Measurements from ENCODE around the gene NT5E. TPM values are rescaled to one million over a fixed set of nuclear protein-coding genes. Genes with fewer than 3 reads are reported as not detected.

The NT5E gene
- total RNA-seq, 1 donor from 2014 or later, result 0.29 TPM

DNA sequence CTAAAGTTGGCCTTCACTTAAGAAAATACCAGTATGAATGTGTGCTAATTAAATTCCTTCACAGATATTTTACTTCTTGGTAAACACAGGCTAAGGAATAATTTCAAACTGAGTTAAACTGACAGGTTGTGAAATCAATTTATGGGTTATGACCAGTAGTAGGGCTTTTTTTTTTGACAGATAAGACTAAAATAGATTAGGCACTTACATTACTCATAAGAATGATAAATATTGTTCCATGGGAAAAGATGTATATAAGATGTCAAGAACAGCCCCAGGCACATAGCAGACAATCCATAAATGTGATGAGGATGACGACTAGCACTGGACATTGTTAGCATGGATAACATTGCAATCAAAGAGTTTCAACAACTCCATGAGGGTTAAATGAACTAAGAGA is 22.9 kb downstream of the NT5E start:
- no peaks in the 10 kb centered on the region for H3K27me3 Mint-ChIP-seq (ENCODE audit: unreplicated experiment)
- H3K4me1 Mint-ChIP-seq (ENCODE audit: low read depth, unreplicated experiment), result no peaks in the 10 kb centered on the region
- no peak overlapping the region for H3K27ac Mint-ChIP-seq (ENCODE audit: unreplicated experiment)
- no peaks in the 10 kb centered on the region for H3K9me3 Mint-ChIP-seq (ENCODE audit: unreplicated experiment)
- H3K36me3 Mint-ChIP-seq (ENCODE audit: unreplicated experiment), result no peaks in the 10 kb centered on the region
- TF ChIP-seq, protein P1, sequence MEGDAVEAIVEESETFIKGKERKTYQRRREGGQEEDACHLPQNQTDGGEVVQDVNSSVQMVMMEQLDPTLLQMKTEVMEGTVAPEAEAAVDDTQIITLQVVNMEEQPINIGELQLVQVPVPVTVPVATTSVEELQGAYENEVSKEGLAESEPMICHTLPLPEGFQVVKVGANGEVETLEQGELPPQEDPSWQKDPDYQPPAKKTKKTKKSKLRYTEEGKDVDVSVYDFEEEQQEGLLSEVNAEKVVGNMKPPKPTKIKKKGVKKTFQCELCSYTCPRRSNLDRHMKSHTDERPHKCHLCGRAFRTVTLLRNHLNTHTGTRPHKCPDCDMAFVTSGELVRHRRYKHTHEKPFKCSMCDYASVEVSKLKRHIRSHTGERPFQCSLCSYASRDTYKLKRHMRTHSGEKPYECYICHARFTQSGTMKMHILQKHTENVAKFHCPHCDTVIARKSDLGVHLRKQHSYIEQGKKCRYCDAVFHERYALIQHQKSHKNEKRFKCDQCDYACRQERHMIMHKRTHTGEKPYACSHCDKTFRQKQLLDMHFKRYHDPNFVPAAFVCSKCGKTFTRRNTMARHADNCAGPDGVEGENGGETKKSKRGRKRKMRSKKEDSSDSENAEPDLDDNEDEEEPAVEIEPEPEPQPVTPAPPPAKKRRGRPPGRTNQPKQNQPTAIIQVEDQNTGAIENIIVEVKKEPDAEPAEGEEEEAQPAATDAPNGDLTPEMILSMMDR (IDR thresholded peaks at IDR 0.05; ENCODE audit: partially characterized antibody, unreplicated experiment), result no peak
- H3K4me3 Mint-ChIP-seq (ENCODE audit: unreplicated experiment), result no peak overlapping the region
- no peak for DNase-seq

DNA sequence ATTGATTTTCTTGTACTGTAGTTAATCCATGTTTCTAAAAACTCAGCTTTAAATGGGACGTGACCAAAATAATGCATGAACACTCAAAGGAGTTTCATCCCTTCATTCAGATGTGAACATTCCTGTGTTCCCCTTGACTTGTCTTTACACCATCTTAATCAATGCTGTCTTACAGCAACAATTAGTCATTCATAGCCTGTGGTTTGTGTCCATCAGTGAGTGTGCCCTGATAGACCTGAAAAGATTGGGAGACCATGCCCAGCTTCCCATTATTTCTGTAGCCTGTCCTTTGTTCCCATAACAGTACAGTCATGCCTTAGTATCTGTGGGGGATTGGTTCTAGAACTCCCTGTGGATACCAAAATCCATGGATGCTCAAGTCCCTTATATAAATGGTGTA is 23.9 kb downstream of the NT5E start:
- DNase-seq, result no peak
- Mint-ChIP-seq H3K36me3 (ENCODE audit: unreplicated experiment) (no peaks in the 10 kb centered on the region), H3K9me3 (ENCODE audit: unreplicated experiment) (no peaks in the 10 kb centered on the region), H3K4me3 (ENCODE audit: unreplicated experiment) (no peak overlapping the region), H3K27me3 (ENCODE audit: unreplicated experiment) (no peaks in the 10 kb centered on the region), H3K4me1 (ENCODE audit: low read depth, unreplicated experiment) (no peaks in the 10 kb centered on the region), H3K27ac (ENCODE audit: unreplicated experiment) (no peak overlapping the region)
- TF ChIP-seq, protein P1 (IDR thresholded peaks at IDR 0.05; ENCODE audit: partially characterized antibody, unreplicated experiment), result no peak

DNA sequence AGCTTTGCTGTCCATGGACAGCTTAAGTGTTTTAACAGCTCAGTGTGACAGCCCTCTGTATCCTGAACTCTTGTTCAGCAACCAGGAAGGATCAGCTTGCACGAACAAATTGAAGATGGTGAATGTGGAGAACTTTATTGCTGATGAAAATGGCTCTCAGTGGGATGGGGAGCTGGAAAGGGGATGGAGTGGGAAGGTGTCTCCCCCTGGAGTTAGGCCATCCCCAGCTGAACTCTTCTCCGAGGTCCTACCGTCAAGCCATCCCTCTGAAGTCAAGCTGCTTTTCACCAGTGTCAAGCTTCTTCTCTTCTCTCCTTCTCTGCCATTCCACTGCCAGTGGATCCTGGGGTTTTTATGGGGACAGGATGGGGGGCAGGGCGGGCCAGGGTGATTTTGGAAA is 26.6 kb downstream of the NT5E start:
- no peaks in the 10 kb centered on the region for H3K4me1 Mint-ChIP-seq (ENCODE audit: low read depth, unreplicated experiment)
- H3K36me3 Mint-ChIP-seq (ENCODE audit: unreplicated experiment), result no peaks in the 10 kb centered on the region
- H3K4me3 Mint-ChIP-seq (ENCODE audit: unreplicated experiment), result no peak overlapping the region
- TF ChIP-seq, protein P1 (IDR thresholded peaks at IDR 0.05; ENCODE audit: partially characterized antibody, unreplicated experiment), result no peak
- no peak for DNase-seq
- no peak overlapping the region for H3K27ac Mint-ChIP-seq (ENCODE audit: unreplicated experiment)
- H3K27me3 Mint-ChIP-seq (ENCODE audit: unreplicated experiment), result no peaks in the 10 kb centered on the region
- H3K9me3 Mint-ChIP-seq (ENCODE audit: unreplicated experiment), result no peaks in the 10 kb centered on the region

DNA sequence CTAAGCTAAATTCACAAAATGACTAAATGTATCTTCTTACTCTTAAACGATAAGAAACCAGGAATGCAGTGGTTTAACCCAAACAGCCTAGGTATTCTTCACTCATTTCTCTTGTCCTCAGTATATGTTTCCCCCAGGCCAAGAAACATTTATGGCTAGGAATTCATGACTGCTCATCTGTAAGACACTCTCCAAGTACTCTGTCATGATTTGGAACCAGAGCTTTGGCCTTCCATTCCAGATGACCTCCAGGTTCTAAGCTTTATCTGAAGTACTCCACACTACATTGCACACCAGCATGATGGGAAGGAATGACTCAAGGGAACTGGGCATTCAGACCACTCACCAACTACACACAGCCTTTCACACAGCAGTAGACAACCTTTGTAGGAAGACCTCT is 29.3 kb downstream of the NT5E start:
- Mint-ChIP-seq H3K36me3 (ENCODE audit: unreplicated experiment) (no peaks in the 10 kb centered on the region), H3K4me1 (ENCODE audit: low read depth, unreplicated experiment) (no peaks in the 10 kb centered on the region), H3K9me3 (ENCODE audit: unreplicated experiment) (peaks cover 2% of the 10 kb centered on the region), H3K27me3 (ENCODE audit: unreplicated experiment) (no peaks in the 10 kb centered on the region), H3K4me3 (ENCODE audit: unreplicated experiment) (no peak overlapping the region), H3K27ac (ENCODE audit: unreplicated experiment) (no peak overlapping the region)
- TF ChIP-seq, protein P1 (IDR thresholded peaks at IDR 0.05; ENCODE audit: partially characterized antibody, unreplicated experiment), result no peak
- no peak for DNase-seq

DNA sequence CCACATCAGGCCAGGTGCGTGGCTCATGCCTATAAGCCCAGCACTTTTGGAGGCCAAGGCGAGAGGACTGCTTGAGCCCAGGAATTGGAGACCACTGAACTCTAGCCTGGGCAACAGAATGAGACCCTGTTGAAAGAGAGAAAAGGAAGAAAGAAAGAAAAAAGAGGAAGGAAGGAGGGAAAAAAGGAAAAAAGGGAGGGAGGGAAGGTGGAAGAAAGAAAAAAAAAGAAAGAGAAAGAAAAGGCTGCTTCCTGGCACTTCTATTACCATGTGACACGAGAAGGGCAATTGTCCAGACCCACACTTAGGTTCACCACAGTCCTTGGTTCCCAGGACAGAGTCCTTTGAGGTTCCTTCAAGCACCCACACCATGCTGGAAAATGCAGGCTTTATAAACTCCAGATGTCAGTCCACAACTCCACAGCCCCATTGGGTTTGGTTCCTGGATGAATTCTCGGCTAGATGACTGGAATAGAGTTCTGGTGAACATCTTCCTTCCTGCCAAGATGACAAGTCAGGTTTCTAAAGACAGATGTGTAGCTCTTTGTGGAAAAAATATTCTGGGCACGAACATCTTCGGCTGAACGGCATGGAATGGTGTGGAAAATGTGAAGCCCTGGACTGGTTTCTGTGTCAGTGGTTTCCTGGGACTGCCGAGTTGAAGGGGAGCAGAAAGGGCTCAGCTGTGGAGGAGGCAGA is 32.5 kb downstream of the NT5E start:
- no peak for DNase-seq
- no peak overlapping the region for H3K27ac Mint-ChIP-seq (ENCODE audit: unreplicated experiment)
- H3K9me3 Mint-ChIP-seq (ENCODE audit: unreplicated experiment), result peaks cover 2% of the 10 kb centered on the region
- H3K4me1 Mint-ChIP-seq (ENCODE audit: low read depth, unreplicated experiment), result no peaks in the 10 kb centered on the region
- TF ChIP-seq, protein P1 (IDR thresholded peaks at IDR 0.05; ENCODE audit: partially characterized antibody, unreplicated experiment), result no peak
- H3K4me3 Mint-ChIP-seq (ENCODE audit: unreplicated experiment), result no peak overlapping the region
- no peaks in the 10 kb centered on the region for H3K27me3 Mint-ChIP-seq (ENCODE audit: unreplicated experiment)
- H3K36me3 Mint-ChIP-seq (ENCODE audit: unreplicated experiment), result no peaks in the 10 kb centered on the region
